OCI-LY1 (cell line): Measurements from ENCODE around the gene CXCL6.

ENCODE experiments used
- EZH2 ChIP-seq: fragments of 200-600 bp; sonication (generic), shearing (Covaris generic); IDR thresholded peaks from 2 replicates; pipeline ENCODE4 v1.8.0; 2017; ENCODE audit warnings: borderline replicate concordance, mixed run types, mild to moderate bottlenecking, antibody characterized with exemption, low read length, moderate library complexity, mixed read lengths
- TF ChIP-seq, protein P1 (sequence below): fragments of 200-600 bp; sonication (generic), shearing (Covaris generic); IDR thresholded peaks from 2 replicates; pipeline ENCODE4 v1.5.1; 2017; ENCODE audit warnings: mild to moderate bottlenecking, antibody characterized with exemption, low read length, moderate library complexity, mixed read lengths

GRCh38 chr4:73869130-73870055 lies 32.9 kb downstream of the CXCL6 start, which contains the start of gene CXCL1:
- TF ChIP-seq, protein P1, sequence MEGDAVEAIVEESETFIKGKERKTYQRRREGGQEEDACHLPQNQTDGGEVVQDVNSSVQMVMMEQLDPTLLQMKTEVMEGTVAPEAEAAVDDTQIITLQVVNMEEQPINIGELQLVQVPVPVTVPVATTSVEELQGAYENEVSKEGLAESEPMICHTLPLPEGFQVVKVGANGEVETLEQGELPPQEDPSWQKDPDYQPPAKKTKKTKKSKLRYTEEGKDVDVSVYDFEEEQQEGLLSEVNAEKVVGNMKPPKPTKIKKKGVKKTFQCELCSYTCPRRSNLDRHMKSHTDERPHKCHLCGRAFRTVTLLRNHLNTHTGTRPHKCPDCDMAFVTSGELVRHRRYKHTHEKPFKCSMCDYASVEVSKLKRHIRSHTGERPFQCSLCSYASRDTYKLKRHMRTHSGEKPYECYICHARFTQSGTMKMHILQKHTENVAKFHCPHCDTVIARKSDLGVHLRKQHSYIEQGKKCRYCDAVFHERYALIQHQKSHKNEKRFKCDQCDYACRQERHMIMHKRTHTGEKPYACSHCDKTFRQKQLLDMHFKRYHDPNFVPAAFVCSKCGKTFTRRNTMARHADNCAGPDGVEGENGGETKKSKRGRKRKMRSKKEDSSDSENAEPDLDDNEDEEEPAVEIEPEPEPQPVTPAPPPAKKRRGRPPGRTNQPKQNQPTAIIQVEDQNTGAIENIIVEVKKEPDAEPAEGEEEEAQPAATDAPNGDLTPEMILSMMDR = no peak
- no peak for TF ChIP-seq EZH2
